HL-60 (cell line): ENCODE data around the gene FMNL3.

ENCODE experiments used
- DNase-seq, 2 experiments: peaks; one replicate each; pipeline ENCODE4 v3.0.0-alpha.2; 2010 to 2020; ENCODE audit warnings: low read depth in 1 of 2, low spot score in 1 of 2
- H3K27ac ChIP-seq: fragments of 250-450 bp; sonication (Bioruptor Pico); replicated peaks from 2 replicates; pipeline ENCODE4 v1.5.1; 2020; ENCODE audit warnings: mild to moderate bottlenecking, moderate library complexity
- H3K27me3 ChIP-seq: fragments of 250-450 bp; sonication (Bioruptor Pico); 2 replicates; pipeline ENCODE4 v1.5.1; 2021; ENCODE audit warnings: mild to moderate bottlenecking, moderate library complexity; ENCODE audit not compliant: insufficient read depth, poor library complexity, severe bottlenecking
- H3K4me3 ChIP-seq: replicated peaks from 2 replicates; pipeline ENCODE4 v1.5.1; 2011; ENCODE audit warnings: mild to moderate bottlenecking, control low read depth, low read length; ENCODE audit not compliant: insufficient read depth
- CTCF ChIP-seq: IDR thresholded peaks from one replicate; pipeline ENCODE4 v1.5.1; 2011; ENCODE audit warnings: low read length, control low read depth, inconsistent platforms; ENCODE audit not compliant: insufficient read depth
- GABPA ChIP-seq: IDR thresholded peaks from 2 replicates; pipeline ENCODE4 v1.6.1; 2012; ENCODE audit warnings: low read depth
- POLR2AphosphoS5 ChIP-seq: IDR thresholded peaks from 2 replicates; pipeline ENCODE4 v1.6.1; 2012; ENCODE audit warnings: low read depth
- REST ChIP-seq: IDR thresholded peaks from 2 replicates; pipeline ENCODE4 v1.6.1; 2012; ENCODE audit warnings: low read depth; ENCODE audit not compliant: insufficient replicate concordance
- SPI1 ChIP-seq: IDR thresholded peaks from 2 replicates; pipeline ENCODE4 v1.6.1; 2012; ENCODE audit warnings: low read depth, mild to moderate bottlenecking, borderline replicate concordance

The FMNL3 gene

GRCh38 chr12:49693931-49694444, 13.2 kb downstream of the FMNL3 start:
- no peaks in the 10 kb centered on the region for H3K27me3 ChIP-seq
- H3K4me3 ChIP-seq: no peak overlapping the region
- TF ChIP-seq GABPA (no peak), CTCF (no peak), POLR2AphosphoS5 (no peak), REST (no peak), SPI1 (no peak)
- no peak for DNase-seq
- no peak overlapping the region for H3K27ac ChIP-seq

- TF ChIP-seq SPI1 (no peak), REST (no peak), CTCF (no peak), POLR2AphosphoS5 (no peak), GABPA (no peak)
- no peaks in the 10 kb centered on the region for H3K27me3 ChIP-seq
- H3K4me3 ChIP-seq: no peak overlapping the region
- no peak for DNase-seq
- no peak overlapping the region for H3K27ac ChIP-seq
These were observed 14.4 kb downstream of the FMNL3 start for GRCh38 chr12:49692851-49693250.

GRCh38 chr12:49689785-49690184, 17.4 kb downstream of the FMNL3 start:
- Histone ChIP-seq H3K27me3 (no peaks in the 10 kb centered on the region), H3K27ac (no peak overlapping the region), H3K4me3 (no peak overlapping the region)
- DNase-seq: no peak
- TF ChIP-seq GABPA (no peak), POLR2AphosphoS5 (no peak), SPI1 (no peak), CTCF (no peak), REST (no peak)
